Smooth muscle cell of the brain vasculature (primary cell): Measurements from ENCODE around the gene RCAN1.
A peak's percentile ranks its signal among the peaks of the same experiment; 100 is the strongest.
"Not testable (repeated sequence)": the region's sequence is repeated elsewhere in the genome, so short reads cannot be mapped to it uniquely, and the experiment has no call there.

Experiments
- DNase-seq: peaks from one replicate; pipeline ENCODE4 v3.0.0-alpha.2; 2012; ENCODE audit warnings: low read depth, low spot score

Gene RCAN1

GRCh38 chr21:34517491-34518245 lies 97.2 kb downstream of the RCAN1 start:
- DNase-seq: no peak

- DNase-seq: no peak
Observed at GRCh38 chr21:34517039-34517438, 97.9 kb downstream of the RCAN1 start.

GRCh38 chr21:34514576-34515115 lies 100.3 kb downstream of the RCAN1 start:
- DNase-seq: no peak

GRCh38 chr21:34513129-34513675 lies 101.7 kb downstream of the RCAN1 start:
- DNase-seq: no peak

GRCh38 chr21:34511787-34512455 lies 103.0 kb downstream of the RCAN1 start, which contains the start of gene KCNE1:
KCNE1 (minus strand) TSS chr21:34512210; CDS start chr21:34449634, 62,576 bp downstream.
- no peak for DNase-seq

GRCh38 chr21:34511181-34511580 lies 103.7 kb downstream of the RCAN1 start:
- DNase-seq: no peak

- peak; percentile 28 for DNase-seq
Observed at GRCh38 chr21:34510148-34511142, 104.5 kb downstream of the RCAN1 start.

GRCh38 chr21:34509151-34509550 lies 105.8 kb downstream of the RCAN1 start:
- no peak for DNase-seq

- DNase-seq: no peak
Observed at GRCh38 chr21:34504595-34504994, 110.3 kb downstream of the RCAN1 start.

- no peak for DNase-seq
Observed at GRCh38 chr21:34502480-34503106, 112.3 kb downstream of the RCAN1 start.

- DNase-seq: no peak
Observed at GRCh38 chr21:34501716-34502115, 113.2 kb downstream of the RCAN1 start.

GRCh38 chr21:34500191-34500590 lies 114.7 kb downstream of the RCAN1 start:
- no peak for DNase-seq

- DNase-seq: no peak
Observed at GRCh38 chr21:34499116-34499515, 115.8 kb downstream of the RCAN1 start.

GRCh38 chr21:34498623-34499022 lies 116.3 kb downstream of the RCAN1 start:
- peak; percentile 28 for DNase-seq

GRCh38 chr21:34483854-34484253 lies 131.1 kb downstream of the RCAN1 start:
- DNase-seq: not testable (repeated sequence)

- DNase-seq: not testable (repeated sequence)
Observed at GRCh38 chr21:34483435-34483834, 131.5 kb downstream of the RCAN1 start.

- DNase-seq: not testable (repeated sequence)
Observed at GRCh38 chr21:34467333-34467732, 147.6 kb downstream of the RCAN1 start.
